Stromal cell of bone marrow (primary cell): ENCODE data around the gene TTC23L.
"Not testable (repeated sequence)": the region's sequence is repeated elsewhere in the genome, so short reads cannot be mapped to it uniquely, and the experiment has no call there.

Source experiments
- DNase-seq: peaks from one replicate; pipeline ENCODE4 v3.0.0-alpha.2; 2012; ENCODE audit warnings: low read depth

TTC23L gene

GRCh38 chr5:34876275-34876674, 37.3 kb downstream of the TTC23L start:
- no peak for DNase-seq

DNA sequence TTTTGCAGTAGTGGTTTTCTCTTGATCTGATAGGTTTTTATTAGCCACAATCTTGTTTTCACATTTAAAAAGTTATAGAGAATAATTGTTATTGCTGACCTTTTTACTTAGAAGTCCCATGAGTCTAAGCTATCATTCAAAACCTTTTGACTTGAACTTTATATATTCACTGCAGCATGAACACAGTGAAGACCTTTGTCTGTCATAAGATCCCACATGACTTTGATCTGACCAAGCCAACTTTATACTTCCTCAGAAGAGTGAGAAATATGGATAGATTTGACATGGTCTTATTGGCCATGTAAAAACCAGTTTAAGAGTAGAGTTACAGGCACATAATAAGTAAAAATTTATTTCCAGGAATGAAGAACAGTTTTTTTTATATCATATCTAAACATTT, 42.3 kb downstream of the TTC23L start:
- DNase-seq: no peak

- DNase-seq: no peak
Observed at GRCh38 chr5:34886392-34887119, 47.6 kb downstream of the TTC23L start.

- DNase-seq: no peak
Observed at GRCh38 chr5:34889394-34889793, 50.4 kb downstream of the TTC23L start.

- peak; percentile 81 for DNase-seq
Observed at GRCh38 chr5:34891981-34892380, 53.0 kb downstream of the TTC23L start.

- DNase-seq: no peak
Observed at GRCh38 chr5:34892414-34892813, 53.5 kb downstream of the TTC23L start.

- no peak for DNase-seq
Observed at GRCh38 chr5:34894716-34895115, 55.8 kb downstream of the TTC23L start.

GRCh38 chr5:34895641-34896419, 56.9 kb downstream of the TTC23L start:
- DNase-seq: no peak

GRCh38 chr5:34897646-34898045, 58.7 kb downstream of the TTC23L start:
- no peak for DNase-seq

DNA sequence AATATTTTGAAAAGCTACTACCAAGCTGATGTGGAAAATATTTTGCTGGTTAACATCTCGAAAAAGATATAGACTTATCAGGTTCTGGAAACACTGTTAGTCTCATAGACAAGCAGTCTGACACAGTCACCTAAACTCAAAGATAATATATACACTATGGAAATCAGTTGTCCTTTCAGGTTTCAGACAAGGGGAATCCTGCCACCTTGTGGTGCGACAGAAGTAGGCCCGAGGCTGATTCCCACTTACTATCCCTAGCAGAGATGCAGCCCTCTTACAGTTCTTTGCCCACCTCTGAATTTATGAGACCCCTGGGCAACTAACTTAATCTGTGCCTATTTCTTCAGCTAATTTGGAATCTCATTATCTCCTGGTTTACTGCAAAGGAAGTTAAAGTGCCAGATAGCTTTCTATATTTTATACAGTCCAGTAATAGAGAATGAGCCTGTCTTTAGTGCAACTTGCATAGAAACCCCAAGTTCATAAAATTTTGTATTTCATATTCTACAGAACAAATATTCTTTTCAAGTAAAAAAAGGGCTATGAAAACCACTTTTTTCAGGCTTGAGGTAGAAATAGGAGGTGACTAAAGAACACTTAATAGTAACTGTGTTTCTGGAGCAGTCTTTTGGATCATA, 59.4 kb downstream of the TTC23L start:
- peak; percentile 49 for DNase-seq

- DNase-seq: no peak
Observed at GRCh38 chr5:34899066-34899465, 60.1 kb downstream of the TTC23L start.

- DNase-seq: no peak
Observed at GRCh38 chr5:34900652-34901051, 61.7 kb downstream of the TTC23L start.

GRCh38 chr5:34903260-34903659, 64.3 kb downstream of the TTC23L start:
- DNase-seq: no peak

GRCh38 chr5:34905564-34905963, 66.6 kb downstream of the TTC23L start:
- no peak for DNase-seq

DNA sequence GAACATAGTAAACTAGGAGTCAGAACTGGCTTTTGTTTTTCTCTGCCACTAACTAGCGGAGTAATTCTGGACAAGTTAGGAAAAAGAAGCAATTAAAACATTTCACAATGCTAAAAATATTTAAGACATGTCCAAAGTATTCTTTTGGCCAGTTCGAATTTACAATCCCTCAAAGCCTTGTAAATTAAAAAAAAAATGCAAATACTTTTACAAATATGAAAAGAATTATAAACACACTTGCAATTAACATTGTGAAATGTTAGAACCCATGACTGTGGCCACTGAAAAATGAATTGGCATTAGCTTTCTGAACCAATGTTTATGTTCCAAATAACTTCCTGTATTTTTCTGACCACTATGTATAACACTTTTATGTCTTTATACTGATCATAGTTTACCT, 74.1 kb downstream of the TTC23L start:
- no peak for DNase-seq

DNA sequence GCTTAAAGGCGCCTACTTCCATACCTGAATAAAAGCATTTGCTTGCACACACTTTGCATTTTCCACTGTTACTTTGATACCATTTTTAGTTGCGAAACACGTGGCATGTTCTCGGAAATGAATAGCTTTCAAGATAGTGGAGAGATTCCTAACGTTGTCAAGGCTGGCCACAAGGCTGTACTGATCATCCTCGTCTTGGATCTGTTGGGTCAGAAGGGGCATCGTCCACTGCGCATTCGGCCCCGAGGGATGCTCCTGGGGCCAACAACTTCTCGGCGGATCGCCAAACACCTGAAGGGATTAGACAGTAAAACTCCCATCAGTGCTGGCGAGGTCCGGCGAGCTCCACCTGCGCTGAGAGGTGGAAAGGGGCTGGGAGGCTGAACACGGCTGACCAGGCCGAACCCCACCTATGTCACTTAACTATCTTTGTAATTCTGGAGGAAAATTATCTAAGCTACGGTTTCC, 75.7 kb downstream of the TTC23L start:
- no peak for DNase-seq

- peak; percentile 96 for DNase-seq
Observed at GRCh38 chr5:34915139-34915855, 76.3 kb downstream of the TTC23L start, which contains the start of the genes BRIX1 and RAD1. BRIX1 (plus strand) TSS chr5:34915711; CDS start chr5:34915739, 28 bp downstream. RAD1 (minus strand) TSS chr5:34915504; CDS start chr5:34914892, 612 bp downstream.

DNA sequence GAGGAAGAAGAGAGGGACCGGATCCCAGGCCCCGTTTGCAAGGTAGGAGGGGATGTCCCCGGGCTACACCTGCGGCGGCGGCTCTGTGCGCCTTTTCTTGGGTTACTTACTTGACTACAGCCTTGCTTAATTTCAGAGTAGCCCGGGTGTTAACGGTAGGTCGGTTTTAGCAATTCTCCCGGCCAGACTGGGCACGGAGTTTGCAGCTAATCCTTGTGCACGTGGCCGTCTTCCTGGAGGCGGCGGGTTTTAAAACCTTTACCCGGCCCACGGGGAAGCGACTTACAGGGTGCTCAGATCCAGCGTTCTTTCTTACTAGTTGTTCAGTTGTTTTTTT, 76.9 kb downstream of the TTC23L start:
- DNase-seq: no peak

- DNase-seq: no peak
Observed at GRCh38 chr5:34916518-34916917, 77.6 kb downstream of the TTC23L start.

GRCh38 chr5:34918025-34918424, 79.1 kb downstream of the TTC23L start:
- DNase-seq: no peak

GRCh38 chr5:34919077-34919476, 80.1 kb downstream of the TTC23L start:
- no peak for DNase-seq

GRCh38 chr5:34923256-34923655, 84.3 kb downstream of the TTC23L start:
- DNase-seq: not testable (repeated sequence)
